H9 (cell line): Measurements from ENCODE around the gene HP. TPM values are rescaled to one million over a fixed set of nuclear protein-coding genes. Genes with fewer than 3 reads are reported as not detected.

Experiments
- DNase-seq: peaks from one replicate; pipeline ENCODE4 v3.0.0-alpha.2; 2017
- H2AFZ ChIP-seq: one replicate; pipeline ENCODE4 v1.6.1; 2013; ENCODE audit warnings: mild to moderate bottlenecking, low read length, control low read depth, moderate library complexity
- H2AK5ac ChIP-seq: 2 replicates; pipeline ENCODE4 v1.6.1; 2013; ENCODE audit warnings: low read length, control low read depth, mixed read lengths; ENCODE audit not compliant: insufficient read length
- H2BK120ac ChIP-seq: one replicate; pipeline ENCODE4 v1.6.1; 2013; ENCODE audit warnings: low read depth, mild to moderate bottlenecking, low read length, control low read depth, inconsistent platforms; ENCODE audit not compliant: poor library complexity, severe bottlenecking
- H2BK12ac ChIP-seq: 2 replicates; pipeline ENCODE4 v1.6.1; 2013; ENCODE audit warnings: low read length, control low read depth, mixed read lengths, low read depth; ENCODE audit not compliant: insufficient read length
- H2BK15ac ChIP-seq: 2 replicates; pipeline ENCODE4 v1.6.1; 2013; ENCODE audit warnings: low read depth, low read length, control low read depth
- H2BK20ac ChIP-seq: one replicate; pipeline ENCODE4 v1.6.1; 2013; ENCODE audit warnings: low read depth, mild to moderate bottlenecking, low read length, control low read depth, inconsistent platforms; ENCODE audit not compliant: poor library complexity, severe bottlenecking
- H2BK5ac ChIP-seq: 2 replicates; pipeline ENCODE4 v1.6.1; 2013; ENCODE audit warnings: low read length, control low read depth, mixed read lengths; ENCODE audit not compliant: insufficient read length
- H3K14ac ChIP-seq: 2 replicates; pipeline ENCODE4 v1.6.1; 2013; ENCODE audit warnings: low read length, control low read depth; ENCODE audit not compliant: insufficient read depth
- H3K18ac ChIP-seq: 2 replicates; pipeline ENCODE4 v1.6.1; 2013; ENCODE audit warnings: low read depth, mild to moderate bottlenecking, mixed read lengths, low read length, control low read depth; ENCODE audit not compliant: insufficient read length
- H3K23ac ChIP-seq: 2 replicates; pipeline ENCODE4 v1.6.1; 2013; ENCODE audit warnings: low read length, control low read depth, mixed read lengths, low read depth; ENCODE audit not compliant: insufficient read length
- H3K23me2 ChIP-seq: 2 replicates; pipeline ENCODE4 v1.6.1; 2013; ENCODE audit warnings: low read depth, mild to moderate bottlenecking, mixed read lengths, low read length, control low read depth; ENCODE audit not compliant: insufficient read length, poor library complexity, severe bottlenecking
- H3K27ac ChIP-seq: 2 replicates; pipeline ENCODE4 v1.5.1; 2013; ENCODE audit warnings: low read length, control low read depth, mixed read lengths, low read depth; ENCODE audit not compliant: insufficient read length
- H3K27me3 ChIP-seq: 2 replicates; pipeline ENCODE4 v1.6.1; 2013; ENCODE audit warnings: low read length, control low read depth, inconsistent platforms; ENCODE audit not compliant: insufficient read depth
- H3K4ac ChIP-seq: 2 replicates; pipeline ENCODE4 v1.6.1; 2013; ENCODE audit warnings: low read depth, mild to moderate bottlenecking, control low read depth, inconsistent platforms, low read length, moderate library complexity
- H3K4me1 ChIP-seq: 2 replicates; pipeline ENCODE4 v1.6.1; 2013; ENCODE audit warnings: low read length, control low read depth, inconsistent platforms; ENCODE audit not compliant: insufficient read depth
- H3K4me2 ChIP-seq: 2 replicates; pipeline ENCODE4 v1.6.1; 2013; ENCODE audit warnings: low read length, control low read depth, mixed read lengths; ENCODE audit not compliant: insufficient read length, insufficient read depth
- H3K56ac ChIP-seq: 2 replicates; pipeline ENCODE4 v1.6.1; 2013; ENCODE audit warnings: low read depth, mild to moderate bottlenecking, mixed read lengths, low read length, control low read depth; ENCODE audit not compliant: insufficient read length
- H3K79me1 ChIP-seq: 2 replicates; pipeline ENCODE4 v1.6.1; 2013; ENCODE audit warnings: low read depth, mild to moderate bottlenecking, moderate library complexity, low read length, control low read depth, inconsistent platforms; ENCODE audit not compliant: insufficient read depth, poor library complexity, severe bottlenecking
- H3K79me2 ChIP-seq: 2 replicates; pipeline ENCODE4 v1.6.1; 2013; ENCODE audit warnings: low read length, control low read depth, inconsistent platforms; ENCODE audit not compliant: insufficient read depth
- H3K9ac ChIP-seq: 2 replicates; pipeline ENCODE4 v1.6.1; 2013; ENCODE audit warnings: low read length, control low read depth, mixed read lengths; ENCODE audit not compliant: insufficient read length; ENCODE audit errors: extremely low read depth
- H3K9me3 ChIP-seq: one replicate; pipeline ENCODE4 v1.6.1; 2013; ENCODE audit warnings: low read depth, low read length, inconsistent platforms; ENCODE audit not compliant: control insufficient read depth
- H3T11ph ChIP-seq: one replicate; pipeline ENCODE4 v1.6.1; 2013; ENCODE audit warnings: mild to moderate bottlenecking, low read length, control low read depth, inconsistent platforms
- H4K20me1 ChIP-seq: one replicate; pipeline ENCODE4 v1.6.1; 2013; ENCODE audit not compliant: control insufficient read depth, insufficient read length, insufficient read depth
- H4K5ac ChIP-seq: 2 replicates; pipeline ENCODE4 v1.6.1; 2013; ENCODE audit warnings: low read depth, mild to moderate bottlenecking, mixed read lengths, low read length, control low read depth; ENCODE audit not compliant: insufficient read length
- H4K8ac ChIP-seq: replicated peaks from 2 replicates; pipeline ENCODE4 v1.6.1; 2013; ENCODE audit warnings: low read length, control low read depth, mixed read lengths, low read depth; ENCODE audit not compliant: insufficient read length
- H4K91ac ChIP-seq: 2 replicates; pipeline ENCODE4 v1.6.1; 2013; ENCODE audit warnings: low read depth, mild to moderate bottlenecking, moderate library complexity, mixed read lengths, low read length, control low read depth; ENCODE audit not compliant: insufficient read length
- H3K27ac Mint-ChIP-seq, 3 experiments: 2 replicates in 2 of 3; 3 replicates in 1 of 3; pipeline ENCODE4 v1.8.0; 2020 to 2021; ENCODE audit warnings: mixed read lengths in 3 of 3, mild to moderate bottlenecking in 1 of 3, moderate library complexity in 1 of 3
- H3K27me3 Mint-ChIP-seq: 2 replicates; pipeline ENCODE4 v1.8.0; 2021; ENCODE audit warnings: low read depth, mild to moderate bottlenecking, moderate library complexity, mixed read lengths
- H3K36me3 Mint-ChIP-seq, 3 experiments: 2 replicates in 2 of 3; 3 replicates in 1 of 3; pipeline ENCODE4 v1.8.0; 2020 to 2021; ENCODE audit warnings: low read depth in 3 of 3, mixed read lengths in 3 of 3; ENCODE audit not compliant: insufficient read depth in 1 of 3
- H3K4me1 Mint-ChIP-seq, 2 experiments: 2 replicates each; pipeline ENCODE4 v1.8.0; 2020; ENCODE audit warnings: mixed read lengths in 2 of 2
- H3K4me3 Mint-ChIP-seq, 2 experiments: 2 replicates in 1 of 2; 3 replicates in 1 of 2; pipeline ENCODE4 v1.8.0; 2020 to 2021; ENCODE audit warnings: mild to moderate bottlenecking in 2 of 2, mixed read lengths in 2 of 2, moderate library complexity in 1 of 2
- H3K9me3 Mint-ChIP-seq, 2 experiments: 2 replicates in 1 of 2; 3 replicates in 1 of 2; pipeline ENCODE4 v1.8.0; 2020; ENCODE audit warnings: mild to moderate bottlenecking in 2 of 2, mixed read lengths in 2 of 2, moderate library complexity in 1 of 2
- CTCF ChIP-seq: fragments of 200-600 bp; sonication (generic); conservative IDR thresholded peaks from 3 replicates; pipeline ENCODE4 v1.8.0; 2021; ENCODE audit warnings: antibody characterized with exemption, mild to moderate bottlenecking
- WGBS: extraction: QIAGEN DNeasy Blood & Tissue Kit; methylation state at CpG from one replicate; pipeline ENCODE4 v1.1.7; 2013; ENCODE audit warnings: missing lambda C conversion rate, low lambda C conversion rate, mixed read lengths; ENCODE audit not compliant: insufficient read length; ENCODE audit errors: extremely low coverage; 5-methylcytosine and 5-hydroxymethylcytosine counted together
- total RNA-seq: library from RNA; stranded (reverse); gene quantifications from 2 replicates; pipeline ENCODE4 v1.2.1, GENCODE V29; 2021

HP gene
- total RNA-seq, 1 experiment from 2014 or later, result not detected

GRCh38 chr16:72043058-72043457 lies 11.2 kb upstream of the HP start:
- no peak overlapping the region for H3K4me2 ChIP-seq
- no CpG with 5 or more reads among the region's 3 CpGs for WGBS
- H3K27ac Mint-ChIP-seq, result peak overlapping the region in 1 of 3 experiments; percentile 63; a peak in 2 of 7 replicates

More at GRCh38 chr16:72043058-72043457, 11.2 kb upstream of the HP start:
- no peak overlapping the region for H3K18ac ChIP-seq
- no peak overlapping the region for H4K5ac ChIP-seq
- no peaks in the 10 kb centered on the region; a peak in 1 of 5 replicates for H3K9me3 Mint-ChIP-seq
- no peak overlapping the region for H3K4me3 Mint-ChIP-seq
- TF ChIP-seq CTCF, result no peak
- no peaks in the 10 kb centered on the region for H3K9me3 ChIP-seq
- H4K8ac ChIP-seq, result no peak overlapping the region
- H3K4ac ChIP-seq, result no peak overlapping the region
- H3K4me1 ChIP-seq, result no peaks in the 10 kb centered on the region
- no peak overlapping the region for H3K9ac ChIP-seq
- no peak overlapping the region for H3K56ac ChIP-seq
- H4K20me1 ChIP-seq, result no peaks in the 10 kb centered on the region
- H2AK5ac ChIP-seq, result no peak overlapping the region
- H3K79me1 ChIP-seq, result no peaks in the 10 kb centered on the region
- H3K4me1 Mint-ChIP-seq, result no peaks in the 10 kb centered on the region
- H3K23me2 ChIP-seq, result no peaks in the 10 kb centered on the region
- no peak overlapping the region for H2BK5ac ChIP-seq
- H2AFZ ChIP-seq, result no peak overlapping the region
- no peak overlapping the region for H3K23ac ChIP-seq
- DNase-seq, result no peak
- H2BK120ac ChIP-seq, result no peak overlapping the region
- no peaks in the 10 kb centered on the region for H3K27me3 Mint-ChIP-seq
- no peak overlapping the region for H3K14ac ChIP-seq
- H3K36me3 Mint-ChIP-seq, result no peaks in the 10 kb centered on the region; a peak in 1 of 7 replicates
- H4K91ac ChIP-seq, result no peak overlapping the region
- no peak overlapping the region for H3T11ph ChIP-seq
- no peak overlapping the region for H2BK15ac ChIP-seq
- no peaks in the 10 kb centered on the region for H3K79me2 ChIP-seq
- no peak overlapping the region for H2BK20ac ChIP-seq
- no peaks in the 10 kb centered on the region for H3K27me3 ChIP-seq
- H2BK12ac ChIP-seq, result no peak overlapping the region
- H3K27ac ChIP-seq, result no peak overlapping the region
